Fibroblast of pulmonary artery (primary cell): Measurements from ENCODE around the gene PATJ.

Source experiments
- DNase-seq: peaks from one replicate; pipeline ENCODE4 v3.0.0-alpha.2; 2010; ENCODE audit warnings: low read depth
- H3K4me3 ChIP-seq: replicated peaks from 2 replicates; pipeline ENCODE4 v1.5.1; 2011; ENCODE audit warnings: low read depth, mild to moderate bottlenecking, control low read depth, low read length, moderate library complexity
- TF ChIP-seq, protein P1 (sequence below): IDR thresholded peaks from 2 replicates; pipeline ENCODE4 v1.5.1; 2011; ENCODE audit warnings: mild to moderate bottlenecking, control low read depth, low read length, inconsistent platforms; ENCODE audit errors: missing control alignments

The PATJ gene

GRCh38 chr1:61980561-61980960 is 238.3 kb downstream of the PATJ start:
- H3K4me3 ChIP-seq: no peak overlapping the region
- peak; percentile 27 for DNase-seq
- TF ChIP-seq, protein P1, sequence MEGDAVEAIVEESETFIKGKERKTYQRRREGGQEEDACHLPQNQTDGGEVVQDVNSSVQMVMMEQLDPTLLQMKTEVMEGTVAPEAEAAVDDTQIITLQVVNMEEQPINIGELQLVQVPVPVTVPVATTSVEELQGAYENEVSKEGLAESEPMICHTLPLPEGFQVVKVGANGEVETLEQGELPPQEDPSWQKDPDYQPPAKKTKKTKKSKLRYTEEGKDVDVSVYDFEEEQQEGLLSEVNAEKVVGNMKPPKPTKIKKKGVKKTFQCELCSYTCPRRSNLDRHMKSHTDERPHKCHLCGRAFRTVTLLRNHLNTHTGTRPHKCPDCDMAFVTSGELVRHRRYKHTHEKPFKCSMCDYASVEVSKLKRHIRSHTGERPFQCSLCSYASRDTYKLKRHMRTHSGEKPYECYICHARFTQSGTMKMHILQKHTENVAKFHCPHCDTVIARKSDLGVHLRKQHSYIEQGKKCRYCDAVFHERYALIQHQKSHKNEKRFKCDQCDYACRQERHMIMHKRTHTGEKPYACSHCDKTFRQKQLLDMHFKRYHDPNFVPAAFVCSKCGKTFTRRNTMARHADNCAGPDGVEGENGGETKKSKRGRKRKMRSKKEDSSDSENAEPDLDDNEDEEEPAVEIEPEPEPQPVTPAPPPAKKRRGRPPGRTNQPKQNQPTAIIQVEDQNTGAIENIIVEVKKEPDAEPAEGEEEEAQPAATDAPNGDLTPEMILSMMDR: no peak

- TF ChIP-seq, protein P1: no peak
- H3K4me3 ChIP-seq: no peak overlapping the region
- DNase-seq: no peak
These were observed 239.8 kb downstream of the PATJ start for GRCh38 chr1:61981870-61982660.

DNA sequence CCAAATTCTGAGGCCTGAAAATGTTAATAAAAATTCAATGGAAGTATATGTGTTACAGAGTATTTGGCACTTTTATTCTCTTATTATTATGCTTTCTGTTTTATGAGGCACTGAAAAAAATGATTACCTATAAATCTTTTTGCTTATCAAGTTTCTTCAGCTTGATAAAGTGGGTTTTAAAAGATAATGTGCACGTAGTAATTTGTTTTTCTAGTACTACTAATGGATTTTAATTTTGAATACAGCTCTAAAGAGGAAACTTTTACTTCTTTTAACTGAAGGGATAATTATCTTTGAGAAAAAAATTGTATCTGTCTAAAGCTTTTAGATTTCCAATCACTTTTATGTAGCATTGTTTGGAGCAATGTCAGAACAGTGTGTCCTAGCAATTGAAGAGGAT is 241.0 kb downstream of the PATJ start:
- no peak overlapping the region for H3K4me3 ChIP-seq
- TF ChIP-seq, protein P1: no peak
- DNase-seq: no peak

GRCh38 chr1:61992257-61992656 is 250.0 kb downstream of the PATJ start:
- TF ChIP-seq, protein P1: no peak
- no peak for DNase-seq
- no peak overlapping the region for H3K4me3 ChIP-seq

DNA sequence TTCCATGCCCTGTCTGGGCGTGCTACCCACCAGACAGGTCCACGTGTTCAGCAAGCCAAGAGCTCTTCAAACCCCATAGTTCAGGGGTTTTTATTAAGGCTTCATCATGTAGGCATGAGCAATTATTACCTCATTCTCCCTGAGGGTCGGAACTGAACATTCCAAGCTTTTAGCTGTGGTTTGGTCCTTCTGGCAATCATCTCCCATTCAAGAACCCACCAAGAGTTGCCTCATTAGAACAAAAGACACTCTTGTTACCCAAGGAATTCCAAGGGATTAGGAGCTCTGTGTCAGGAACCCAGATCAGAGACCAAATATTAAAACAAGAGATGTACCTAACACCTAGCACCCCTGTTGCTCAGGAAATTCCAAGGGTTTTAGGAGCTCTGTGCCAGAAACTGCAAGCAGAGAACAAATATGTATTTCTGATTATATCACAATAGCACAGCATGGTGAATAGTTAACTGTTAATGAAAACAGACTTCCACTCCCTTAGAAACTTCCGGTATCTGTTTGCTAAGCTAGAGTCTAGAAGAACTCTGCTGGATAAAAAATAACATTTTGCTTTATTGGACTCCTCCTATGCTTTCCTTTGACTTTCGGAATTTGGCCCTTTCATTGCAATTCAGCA is 251.2 kb downstream of the PATJ start:
- TF ChIP-seq, protein P1: no peak
- no peak overlapping the region for H3K4me3 ChIP-seq
- no peak for DNase-seq

- no peak for DNase-seq
- H3K4me3 ChIP-seq: no peak overlapping the region
- TF ChIP-seq, protein P1: no peak
These were observed 253.4 kb downstream of the PATJ start for GRCh38 chr1:61995641-61996040.
